HG02938 (cell line): ENCODE results near the gene DENND5A.

ENCODE experiments used
- ATAC-seq: cut with Tn5 transposase; IDR thresholded peaks from one replicate; pipeline ENCODE4 v1.9.1; 2021; ENCODE audit warnings: mild to moderate bottlenecking, moderate library complexity; ENCODE audit not compliant: unreplicated experiment

DENND5A gene

GRCh38 chr11:9141186-9141585 lies 124.0 kb downstream of the DENND5A start:
- no peak for ATAC-seq

DNA sequence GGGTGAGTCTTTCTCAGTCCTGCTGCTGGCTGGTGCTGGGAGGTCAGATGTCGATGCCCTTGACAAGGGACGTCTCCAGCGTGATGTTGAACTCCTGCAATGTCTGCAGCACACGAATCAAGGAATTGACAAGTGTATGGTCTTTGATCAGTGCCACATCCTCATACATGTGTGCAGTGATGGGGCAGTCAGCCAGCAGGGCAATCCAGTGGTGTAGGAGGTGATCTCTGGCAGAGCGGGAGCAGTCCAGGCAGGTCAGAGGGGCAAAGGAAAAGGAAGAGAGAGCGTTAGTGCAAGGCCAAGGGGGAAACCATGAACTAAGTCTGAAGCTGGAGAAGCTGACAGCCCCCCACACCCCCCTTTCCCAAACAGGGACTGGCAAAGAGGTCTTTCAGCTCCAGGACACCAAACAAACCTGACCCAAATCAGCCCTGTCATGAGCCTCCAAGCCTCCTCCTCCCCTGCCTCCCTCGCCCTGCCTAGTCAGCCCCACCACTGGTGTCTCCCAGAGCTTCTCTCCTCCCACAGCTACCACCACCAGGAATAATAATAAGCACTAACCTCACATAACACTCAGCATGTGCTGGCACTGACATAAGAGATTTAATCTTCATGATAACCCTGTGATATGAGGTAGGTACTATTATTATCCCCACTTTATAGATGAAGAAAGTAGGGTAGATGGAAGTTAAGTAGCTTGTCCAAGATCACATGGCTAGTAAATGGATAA lies 125.4 kb downstream of the DENND5A start:
- ATAC-seq, result no peak

GRCh38 chr11:9138612-9139579 lies 126.3 kb downstream of the DENND5A start:
- no peak for ATAC-seq

- peak; percentile 13 for ATAC-seq
Measured at GRCh38 chr11:9138133-9138453, 127.1 kb downstream of the DENND5A start.

GRCh38 chr11:9137293-9138132 lies 127.6 kb downstream of the DENND5A start:
- ATAC-seq, result peak; percentile 85

GRCh38 chr11:9136741-9137140 lies 128.4 kb downstream of the DENND5A start:
- no peak for ATAC-seq

- no peak for ATAC-seq
Measured at GRCh38 chr11:9133956-9134355, 131.2 kb downstream of the DENND5A start.

DNA sequence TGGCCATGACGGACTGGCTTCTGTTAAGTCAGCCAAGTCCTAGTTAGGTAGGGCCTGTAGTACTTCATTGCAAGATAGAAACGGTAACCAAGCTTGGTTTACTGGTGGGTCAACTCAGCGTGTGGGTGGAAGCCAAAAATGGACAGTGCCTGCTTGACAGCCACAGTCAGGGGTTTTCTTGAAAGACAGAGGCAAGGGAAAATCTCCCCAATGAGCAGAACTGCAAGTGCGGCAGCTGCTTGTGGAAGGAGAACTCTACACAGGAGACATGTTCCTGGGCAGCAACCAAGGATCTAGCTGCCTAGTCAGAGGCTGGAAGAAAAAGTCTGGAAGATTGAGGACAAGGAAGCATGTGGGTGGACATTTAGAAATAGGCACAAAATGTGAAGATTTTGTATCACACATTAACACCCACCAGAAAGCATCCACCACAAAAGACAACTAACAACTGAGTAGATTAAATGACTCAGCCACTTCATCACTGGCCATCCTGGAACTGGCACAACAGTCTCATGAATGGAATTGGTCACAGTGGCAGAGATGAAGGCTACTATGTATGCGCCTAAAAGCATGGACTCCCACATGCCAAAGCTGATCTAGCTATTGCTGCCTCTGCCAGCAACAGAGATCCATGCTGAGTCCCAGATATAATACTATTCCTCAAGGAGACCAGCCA lies 132.8 kb downstream of the DENND5A start:
- no peak for ATAC-seq

- ATAC-seq, result no peak
Measured at GRCh38 chr11:9130297-9130696, 134.9 kb downstream of the DENND5A start.

DNA sequence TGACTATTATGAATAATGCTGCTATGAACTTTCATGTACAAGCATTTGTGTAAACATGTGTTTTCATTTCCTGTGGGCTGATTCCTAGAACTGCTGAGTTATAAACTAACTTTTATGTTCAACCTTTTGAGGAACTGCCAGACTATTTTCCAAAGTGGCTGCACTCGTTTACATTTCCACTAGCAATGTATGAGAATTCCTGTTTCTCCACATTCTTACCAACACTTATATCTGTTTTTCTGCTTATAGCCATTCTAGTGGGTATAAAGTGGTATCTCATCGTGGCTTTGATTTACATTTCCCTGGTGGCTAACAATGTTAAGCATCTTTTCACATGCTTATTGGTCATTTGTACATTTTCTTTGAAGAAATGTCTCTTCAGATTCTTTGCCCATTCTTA lies 138.5 kb downstream of the DENND5A start:
- ATAC-seq, result no peak

DNA sequence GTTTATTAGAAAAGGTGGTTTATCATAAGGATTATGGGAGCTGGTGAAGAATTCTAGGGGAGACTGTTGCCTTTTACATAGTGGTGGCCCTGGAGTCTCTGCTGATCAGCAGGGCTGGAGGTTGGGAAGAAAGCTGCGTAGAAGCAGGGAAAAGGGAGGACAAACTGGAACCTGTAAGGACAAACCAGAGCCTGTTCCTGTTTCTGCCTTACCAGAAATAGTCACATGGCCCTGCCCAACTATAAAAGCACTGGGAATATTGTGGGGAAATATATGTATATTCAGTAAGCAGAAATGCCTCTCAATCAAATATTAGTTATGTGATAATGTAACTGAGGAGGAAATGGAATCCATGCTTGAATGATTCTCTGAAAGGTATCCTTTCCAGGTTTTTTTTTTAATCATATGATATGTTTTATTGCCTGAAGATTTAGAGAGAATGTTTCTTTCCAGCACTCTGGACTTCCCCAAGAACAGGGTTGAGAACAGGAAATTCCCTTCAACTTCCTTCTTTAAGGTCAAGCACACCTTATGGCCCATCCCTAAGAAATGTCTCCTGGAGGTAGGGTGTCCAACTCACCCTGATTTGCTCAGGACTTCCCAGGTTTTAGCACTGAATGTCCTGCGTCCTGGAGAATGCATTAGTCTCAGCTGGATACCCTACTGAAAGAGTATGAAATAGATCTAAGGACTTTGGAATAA lies 139.8 kb downstream of the DENND5A start:
- ATAC-seq, result no peak

DNA sequence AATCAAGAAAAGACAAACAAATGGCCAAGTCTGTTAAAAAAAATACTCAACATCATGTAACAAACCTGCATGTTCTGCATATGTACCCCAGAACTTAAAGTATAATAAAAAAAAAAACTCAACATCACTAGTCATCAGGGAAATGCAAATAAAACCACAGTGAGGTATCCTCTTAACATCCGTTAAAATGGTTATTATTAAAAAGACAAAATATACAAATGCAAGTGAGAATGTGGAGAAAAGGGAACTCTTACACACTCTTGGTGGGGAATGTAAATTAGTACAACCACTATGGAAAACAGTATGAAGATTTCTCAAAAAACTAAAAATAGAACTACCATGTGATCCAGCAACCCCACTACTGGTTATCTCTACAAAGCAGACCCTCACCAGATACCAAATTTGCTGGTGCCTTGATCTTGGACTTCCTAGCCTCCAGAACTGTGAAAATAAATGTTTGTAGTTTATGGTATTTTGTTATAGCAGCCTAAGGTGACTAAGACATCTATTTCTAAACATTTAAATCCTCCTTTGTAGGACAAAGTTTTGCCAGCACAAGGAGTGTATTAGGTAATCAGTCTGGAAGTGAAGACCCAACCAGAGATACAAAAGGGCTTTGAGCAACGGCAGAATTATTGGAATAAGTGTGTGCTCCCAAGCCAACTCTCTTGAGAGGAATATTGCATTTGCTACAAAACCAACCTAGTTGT lies 141.4 kb downstream of the DENND5A start:
- ATAC-seq, result no peak

GRCh38 chr11:9121469-9121796 lies 143.7 kb downstream of the DENND5A start:
- no peak for ATAC-seq

DNA sequence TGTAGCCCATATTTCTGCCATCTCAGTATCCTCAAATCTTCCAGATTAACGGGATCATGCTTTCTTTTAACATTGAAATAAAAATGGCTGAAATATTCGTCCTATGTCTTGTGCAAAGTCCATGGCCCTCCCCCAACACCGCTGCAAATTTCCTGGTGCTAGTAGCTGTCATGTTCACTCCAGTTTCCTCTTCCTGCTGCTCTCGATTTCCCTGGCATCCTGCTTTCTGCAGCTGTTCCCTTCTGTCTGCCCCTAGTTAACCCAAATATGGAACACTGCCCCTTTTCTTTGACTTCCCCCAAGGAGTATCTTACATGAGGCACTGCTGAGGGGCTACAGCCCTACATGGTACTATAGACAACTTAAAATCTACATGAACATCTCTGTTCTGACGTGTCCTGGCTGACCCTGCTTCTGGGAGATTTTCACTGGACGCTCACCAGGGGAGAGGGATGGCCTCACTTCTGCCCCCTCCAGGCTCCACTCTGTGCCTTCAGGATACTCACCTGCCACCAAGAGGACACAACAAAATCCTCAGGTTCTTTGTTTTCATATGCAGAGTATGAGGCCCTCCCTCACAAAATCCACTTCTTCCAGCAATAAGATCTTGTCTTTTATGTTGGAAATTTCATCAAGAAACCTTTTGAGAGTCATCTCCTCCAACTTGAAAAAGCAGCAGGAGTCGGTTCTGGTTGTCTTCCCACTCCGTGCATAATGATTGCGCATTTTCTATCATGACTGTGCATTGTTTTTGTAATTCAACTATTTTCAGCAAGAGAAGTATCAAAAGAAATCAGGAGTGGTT lies 144.3 kb downstream of the DENND5A start:
- ATAC-seq, result no peak

- ATAC-seq, result no peak
Measured at GRCh38 chr11:9118277-9118676, 146.9 kb downstream of the DENND5A start.

GRCh38 chr11:9112075-9112474 lies 153.1 kb downstream of the DENND5A start:
- no peak for ATAC-seq

GRCh38 chr11:9109858-9110731 lies 155.1 kb downstream of the DENND5A start:
- no peak for ATAC-seq

- ATAC-seq, result no peak
Measured at GRCh38 chr11:9104580-9104979, 160.6 kb downstream of the DENND5A start.
